HCT116 (cell line): ENCODE data around the gene HPDL. TPM values are rescaled to one million over a fixed set of nuclear protein-coding genes. Genes with fewer than 3 reads are reported as not detected.

Source experiments
- ATAC-seq: fragments of 200-7000 bp; cut with Tn5 transposase; 2 replicates; pipeline ENCODE4 v1.9.1; 2020; ENCODE audit warnings: mild to moderate bottlenecking, moderate library complexity
- BruUV-seq: library from RNA; stranded (reverse); fragments of 400-500 nt; replicated peaks from 2 replicates; lab custom pipeline; 2021; lab: Mats Ljungman, UMichigan
- CTCF ChIA-PET: fragments of 300-600 bp; sonication (Branson Sonifier 250); formaldehyde crosslinking; loops from one replicate; lab custom pipeline; 2021; ENCODE audit warnings: antibody characterized with exemption; lab: Charles Lee
- POLR2A ChIA-PET: fragments of 300-600, 350-600 bp; sonication (Branson Sonifier 250); formaldehyde crosslinking; loops from one replicate; lab custom pipeline; 2021; ENCODE audit warnings: antibody characterized with exemption; lab: Charles Lee
- RAD21 ChIA-PET, 2 experiments: fragments of 300-600 bp; sonication (Branson Sonifier 250); formaldehyde crosslinking; loops; one replicate each; lab custom pipeline; 2023; ENCODE audit warnings: low total read pairs in 2 of 2; ENCODE audit not compliant: uncharacterized antibody in 2 of 2, unreplicated experiment in 2 of 2, low non-redundant PET in 1 of 2; lab: Charles Lee
- DNase-seq: peaks from one replicate; pipeline ENCODE4 v3.0.0-alpha.2; 2010; ENCODE audit warnings: low read depth, low spot score
- H2AFZ ChIP-seq: fragments of 200-600 bp; shearing (Covaris generic), sonication (generic); 2 replicates; pipeline ENCODE4 v1.6.1; 2017; ENCODE audit warnings: low read depth, mixed run types, mixed read lengths, antibody characterized with exemption, low read length; ENCODE audit not compliant: poor library complexity, severe bottlenecking
- H3K27ac ChIP-seq: 2 replicates; pipeline ENCODE4 v1.5.1; 2012; ENCODE audit warnings: low read depth, low read length
- H3K27me3 ChIP-seq: fragments of 200-600 bp; sonication (generic); 2 replicates; pipeline ENCODE4 v1.6.1; 2016; ENCODE audit warnings: mixed run types, low read length, mixed read lengths; ENCODE audit not compliant: insufficient read depth
- H3K36me3 ChIP-seq, 2 experiments: fragments of 200-500 bp in 1 of 2; fragments of 200-600 bp in 1 of 2; sonication (Bioruptor generic) in 1 of 2; sonication (generic) in 1 of 2; 2 replicates each; pipeline versions ENCODE4 v1.5.1 to v1.6.1; 2014 to 2016; ENCODE audit warnings: low read length in 2 of 2, inconsistent platforms in 1 of 2, mixed read lengths in 1 of 2, mixed run types in 1 of 2; ENCODE audit not compliant: insufficient read depth in 2 of 2, control insufficient read depth in 1 of 2
- H3K4me1 ChIP-seq, 2 experiments: fragments of 200-600 bp in 1 of 2; sonication (generic) in 1 of 2; 2 replicates each; pipeline versions ENCODE4 v1.5.1 to v1.6.1; 2012 to 2017; ENCODE audit warnings: low read length in 2 of 2, inconsistent platforms in 1 of 2, mild to moderate bottlenecking in 1 of 2, mixed read lengths in 1 of 2, mixed run types in 1 of 2, moderate library complexity in 1 of 2; ENCODE audit not compliant: insufficient read depth in 2 of 2, control insufficient read depth in 1 of 2
- H3K4me2 ChIP-seq: fragments of 200-600 bp; sonication (generic); 2 replicates; pipeline ENCODE4 v1.6.1; 2017; ENCODE audit warnings: mixed run types, low read length, mixed read lengths
- H3K4me3 ChIP-seq, 2 experiments: fragments of 200-600 bp in 1 of 2; sonication (generic) in 1 of 2; replicated peaks in 1 of 2; 2 replicates each; pipeline ENCODE4 v1.5.1; 2011 to 2016; ENCODE audit warnings: low read length in 2 of 2, control low read depth in 1 of 2, low read depth in 1 of 2, mild to moderate bottlenecking in 1 of 2, mixed read lengths in 1 of 2, mixed run types in 1 of 2
- H3K79me2 ChIP-seq: fragments of 200-600 bp; sonication (generic); 2 replicates; pipeline ENCODE4 v1.6.1; 2017; ENCODE audit warnings: mild to moderate bottlenecking, mixed run types, low read length, moderate library complexity, mixed read lengths; ENCODE audit not compliant: insufficient read depth
- H3K9ac ChIP-seq: fragments of 200-600 bp; sonication (generic); 2 replicates; pipeline ENCODE4 v1.6.1; 2016; ENCODE audit warnings: low read length, mixed read lengths
- H3K9me2 ChIP-seq: fragments of 200-600 bp; sonication (generic), shearing (Covaris generic); 2 replicates; pipeline ENCODE4 v1.6.1; 2017; ENCODE audit warnings: mixed run types, mild to moderate bottlenecking, moderate library complexity; ENCODE audit not compliant: insufficient read depth
- H3K9me3 ChIP-seq, 2 experiments: fragments of 200-500 bp in 1 of 2; fragments of 200-600 bp in 1 of 2; sonication (Bioruptor generic) in 1 of 2; sonication (generic) in 1 of 2; 2 replicates each; pipeline ENCODE4 v1.6.1; 2014 to 2017; ENCODE audit warnings: low read length in 2 of 2, mixed read lengths in 2 of 2, inconsistent platforms in 1 of 2, low read depth in 1 of 2, mild to moderate bottlenecking in 1 of 2, mixed run types in 1 of 2, moderate library complexity in 1 of 2; ENCODE audit not compliant: control insufficient read depth in 1 of 2, insufficient read depth in 1 of 2
- H4K20me1 ChIP-seq: fragments of 200-600 bp; sonication (generic), shearing (Covaris generic); 2 replicates; pipeline ENCODE4 v1.6.1; 2017; ENCODE audit warnings: mixed run types, mild to moderate bottlenecking, moderate library complexity; ENCODE audit not compliant: insufficient read depth
- CEBPB ChIP-seq: IDR thresholded peaks from 2 replicates; pipeline ENCODE4 v1.6.1; 2012; ENCODE audit warnings: low read depth
- EGR1 ChIP-seq: IDR thresholded peaks from 2 replicates; pipeline ENCODE4 v1.6.1; 2012; ENCODE audit warnings: low read depth
- ELF1 ChIP-seq: IDR thresholded peaks from 2 replicates; pipeline ENCODE4 v1.6.1; 2012; ENCODE audit warnings: low read depth, borderline replicate concordance
- EZH2 ChIP-seq: fragments of 200-600 bp; sonication (generic); IDR thresholded peaks from 2 replicates; pipeline ENCODE4 v1.6.1; 2017; ENCODE audit warnings: antibody characterized with exemption, mixed run types
- POLR2A ChIP-seq: IDR thresholded peaks from 2 replicates; pipeline ENCODE4 v1.7.0; 2011; ENCODE audit warnings: borderline replicate concordance; ENCODE audit not compliant: insufficient read depth, insufficient read length; ENCODE audit errors: extremely low read depth
- RAD21 ChIP-seq: IDR thresholded peaks from 2 replicates; pipeline ENCODE4 v1.6.1; 2012; ENCODE audit warnings: low read depth, mild to moderate bottlenecking
- SP1 ChIP-seq: IDR thresholded peaks from 2 replicates; pipeline ENCODE4 v1.6.1; 2012; ENCODE audit warnings: low read depth
- ZNF274 ChIP-seq: fragments of 200-500 bp; sonication (Bioruptor generic); IDR thresholded peaks from 2 replicates; pipeline ENCODE4 v1.6.1; 2014; ENCODE audit warnings: mild to moderate bottlenecking, low read depth, low read length, inconsistent platforms
- intact Hi-C: fragments of 100-400 bp; cut with micrococcal nuclease; formaldehyde crosslinking; loops from 2 replicates; pipeline ENCODE4 v1.10.0; 2022
- total RNA-seq: library from RNA; stranded (reverse); gene quantifications from one replicate; pipeline ENCODE4 v1.2.1, GENCODE V29; 2021; ENCODE audit not compliant: unreplicated experiment
- TF ChIP-seq, protein P1 (sequence below): IDR thresholded peaks from 2 replicates; pipeline ENCODE4 v1.6.1; 2012
- TF ChIP-seq, protein P2 (sequence below): IDR thresholded peaks from 2 replicates; pipeline ENCODE4 v1.6.1; 2012

HPDL gene
- total RNA-seq, 1 experiment from 2014 or later = not detected

DNA sequence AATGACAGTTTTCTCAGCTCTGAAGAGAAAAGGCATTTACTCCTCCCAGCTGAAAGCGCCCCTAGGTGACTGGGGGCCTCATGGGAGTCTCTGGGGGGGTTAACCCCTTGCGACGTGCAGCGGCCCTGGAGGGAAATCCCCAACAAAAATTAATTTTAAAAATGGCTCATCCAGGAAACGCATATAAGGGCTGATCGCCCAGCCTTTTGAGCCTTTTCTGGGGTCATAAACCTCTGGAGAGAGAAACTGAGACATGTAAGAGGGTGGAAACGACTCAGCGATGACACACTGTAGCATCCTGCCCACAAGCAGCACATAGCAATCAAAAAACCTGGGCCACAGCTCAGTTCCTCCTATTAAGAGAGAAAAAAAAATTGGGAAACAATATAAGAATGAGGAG lies 20.4 kb upstream of the HPDL start (continued):
- TF ChIP-seq, protein P1, sequence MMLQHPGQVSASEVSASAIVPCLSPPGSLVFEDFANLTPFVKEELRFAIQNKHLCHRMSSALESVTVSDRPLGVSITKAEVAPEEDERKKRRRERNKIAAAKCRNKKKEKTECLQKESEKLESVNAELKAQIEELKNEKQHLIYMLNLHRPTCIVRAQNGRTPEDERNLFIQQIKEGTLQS = no peak

DNA sequence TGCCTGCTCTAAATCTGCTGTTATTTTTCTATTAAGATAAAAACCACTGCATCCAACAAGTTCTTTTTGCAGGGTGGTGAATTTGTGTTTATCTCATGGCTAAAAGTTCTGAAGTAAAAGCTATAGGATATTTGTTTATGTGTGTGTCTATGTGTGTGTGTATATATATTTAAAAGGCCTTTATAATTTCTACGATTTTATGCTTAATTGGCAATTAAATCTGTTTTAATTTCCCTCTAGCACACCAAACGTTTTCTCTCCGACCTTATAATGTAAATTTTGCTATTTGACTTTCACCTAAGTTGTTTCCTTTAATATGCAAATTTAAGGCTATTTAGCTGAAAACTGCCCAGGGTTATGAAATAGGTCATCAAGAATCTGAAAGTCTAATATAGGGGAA lies 19.8 kb upstream of the HPDL start:
- H3K9ac ChIP-seq = no peak overlapping the region
- H3K4me1 ChIP-seq = peaks cover 12 to 41% of the 10 kb centered on the region in 2 experiments
- DNase-seq = no peak
- no peaks in the 10 kb centered on the region for H3K9me2 ChIP-seq
- no peak overlapping the region for H3K27ac ChIP-seq
- H3K9me3 ChIP-seq = no peaks in the 10 kb centered on the region
- TF ChIP-seq EZH2 = no peak
- TF ChIP-seq CEBPB = no peak
- no peak for TF ChIP-seq EGR1
- TF ChIP-seq ZNF274 = no peak
- TF ChIP-seq SP1 = no peak
- no TSS peak for BruUV-seq
- peak overlapping the region; percentile 5 for H2AFZ ChIP-seq
- no peaks in the 10 kb centered on the region for H4K20me1 ChIP-seq
- intact Hi-C loops = no loop called here
- CTCF ChIA-PET = interaction anchor here (1.6 kb wide), 1 partner anchor 292 kb away, joined by 5 read pairs; no protein-coding TSS in a partner anchor
- no peaks in the 10 kb centered on the region for H3K79me2 ChIP-seq
- POLR2A ChIA-PET = no interaction called here
- H3K36me3 ChIP-seq = no peaks in the 10 kb centered on the region
- H3K4me2 ChIP-seq = peak overlapping the region; percentile 38
- H3K4me3 ChIP-seq = no peak overlapping the region
- ATAC-seq = no peak
- RAD21 ChIA-PET = no interaction called here
- no peaks in the 10 kb centered on the region for H3K27me3 ChIP-seq

DNA sequence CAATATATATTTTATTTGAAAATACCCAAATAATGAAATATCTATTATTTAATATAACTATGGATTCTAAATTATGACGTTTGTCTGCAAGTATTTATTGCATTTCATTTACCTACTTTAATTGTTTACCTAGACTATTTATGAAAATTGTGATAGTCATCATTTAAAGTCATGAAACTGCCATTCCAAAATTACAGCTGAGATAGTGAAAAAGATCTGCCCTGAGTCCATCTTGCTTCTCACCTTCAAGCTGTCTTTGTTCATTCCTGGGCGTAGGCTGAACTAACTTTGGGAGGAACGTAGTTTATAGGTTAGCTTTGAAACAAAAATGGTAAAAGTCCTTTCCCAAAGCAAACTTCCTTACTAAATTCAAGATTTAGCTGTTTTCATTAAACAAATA lies 12.4 kb upstream of the HPDL start:
- H3K9me2 ChIP-seq = no peaks in the 10 kb centered on the region
- RAD21 ChIA-PET = no interaction called here
- TF ChIP-seq ELF1 (no peak), EZH2 (no peak), SP1 (no peak), RAD21 (no peak), ZNF274 (no peak), CEBPB (no peak), POLR2A (no peak)
- TF ChIP-seq, protein P2, sequence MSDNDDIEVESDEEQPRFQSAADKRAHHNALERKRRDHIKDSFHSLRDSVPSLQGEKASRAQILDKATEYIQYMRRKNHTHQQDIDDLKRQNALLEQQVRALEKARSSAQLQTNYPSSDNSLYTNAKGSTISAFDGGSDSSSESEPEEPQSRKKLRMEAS = no peak
- TF ChIP-seq, all 23 proteins: peak for 0
- no peak overlapping the region for H3K4me3 ChIP-seq
- H4K20me1 ChIP-seq = no peaks in the 10 kb centered on the region
- no peaks in the 10 kb centered on the region for H3K36me3 ChIP-seq
- no peak overlapping the region for H2AFZ ChIP-seq
- ATAC-seq (no peak), DNase-seq (no peak)
- no peaks in the 10 kb centered on the region for H3K4me1 ChIP-seq
- H3K4me2 ChIP-seq = no peak overlapping the region
- intact Hi-C loops = no loop called here
- POLR2A ChIA-PET = no interaction called here
- CTCF ChIA-PET = interaction anchor here (1.9 kb wide), 1 partner anchor 296 kb away, joined by 4 read pairs; no protein-coding TSS in a partner anchor
- no peaks in the 10 kb centered on the region for H3K27me3 ChIP-seq
- H3K27ac ChIP-seq = no peak overlapping the region
- H3K79me2 ChIP-seq = no peaks in the 10 kb centered on the region
- no TSS peak for BruUV-seq
- no peaks in the 10 kb centered on the region for H3K9me3 ChIP-seq
- no peak overlapping the region for H3K9ac ChIP-seq
